Parathyroid adenoma (tissue), 2 donors: Measurements from ENCODE around the gene CDH11.

Source experiments
- H2AFZ ChIP-seq: fragments of 300-600 bp; sonication (generic); one replicate; pipeline ENCODE4 v1.7.0; 2017; ENCODE audit warnings: antibody characterized with exemption, mild to moderate bottlenecking
- H3K27ac ChIP-seq: fragments of 300-600 bp; sonication (generic); one replicate; pipeline ENCODE4 v1.7.0; 2017
- H3K27me3 ChIP-seq: fragments of 300-600 bp; sonication (generic); one replicate; pipeline ENCODE4 v1.7.0; 2017; ENCODE audit warnings: low read length; ENCODE audit not compliant: control insufficient read depth, insufficient read depth
- H3K36me3 ChIP-seq: fragments of 300-600 bp; sonication (generic); one replicate; pipeline ENCODE4 v1.7.0; 2017; ENCODE audit warnings: low read length; ENCODE audit not compliant: control insufficient read depth, insufficient read depth
- H3K4me1 ChIP-seq: fragments of 300-600 bp; sonication (generic); one replicate; pipeline ENCODE4 v1.7.0; 2017; ENCODE audit warnings: control low read depth
- H3K4me2 ChIP-seq: fragments of 300-600 bp; sonication (generic); one replicate; pipeline ENCODE4 v1.7.0; 2017; ENCODE audit warnings: low read length
- H3K4me3 ChIP-seq: fragments of 300-600 bp; sonication (generic); one replicate; pipeline ENCODE4 v1.7.0; 2017; ENCODE audit warnings: low read depth, low read length
- H3K79me2 ChIP-seq: fragments of 300-600 bp; sonication (generic); one replicate; pipeline ENCODE4 v1.7.0; 2017; ENCODE audit warnings: control low read depth
- H3K9ac ChIP-seq: fragments of 300-600 bp; sonication (generic); one replicate; pipeline ENCODE4 v1.7.0; 2017; ENCODE audit warnings: mild to moderate bottlenecking
- H3K9me3 ChIP-seq: fragments of 300-600 bp; sonication (generic); one replicate; pipeline ENCODE4 v1.7.0; 2017; ENCODE audit warnings: low read length; ENCODE audit not compliant: control insufficient read depth
- CTCF ChIP-seq: fragments of 300-600 bp; sonication (generic); IDR thresholded peaks from one replicate; pipeline ENCODE4 v1.7.0; 2017; ENCODE audit warnings: antibody characterized with exemption, mild to moderate bottlenecking
- donor health status: primary hyperparathyroidism.

The CDH11 gene

GRCh38 chr16:64974381-64974780 lies 147.5 kb downstream of the CDH11 start:
- Histone ChIP-seq H3K9me3 (no peaks in the 10 kb centered on the region), H3K4me2 (no peak overlapping the region), H3K4me3 (no peak overlapping the region), H3K27ac (no peak overlapping the region), H3K79me2 (no peaks in the 10 kb centered on the region), H2AFZ (no peak overlapping the region), H3K27me3 (no peaks in the 10 kb centered on the region), H3K36me3 (no peaks in the 10 kb centered on the region), H3K9ac (no peak overlapping the region), H3K4me1 (no peaks in the 10 kb centered on the region)
- no peak for TF ChIP-seq CTCF

DNA sequence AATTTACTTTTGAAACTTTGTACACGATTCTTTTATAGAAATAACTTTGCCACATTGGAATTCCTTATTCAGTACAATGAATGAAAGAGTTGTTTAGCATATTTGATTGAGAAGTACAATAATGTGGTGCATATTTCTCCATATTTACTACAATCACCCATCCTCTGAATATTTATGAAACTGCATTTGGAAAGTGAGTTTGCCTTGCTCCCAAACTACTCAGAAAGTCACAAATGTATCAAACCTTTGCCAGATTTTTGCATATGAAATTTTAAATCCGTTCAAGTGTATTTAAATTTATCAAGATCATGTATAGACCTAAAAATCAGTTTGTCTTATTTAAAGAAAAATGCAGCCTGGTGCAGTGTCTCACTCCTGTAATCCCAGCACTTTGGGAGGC lies 148.7 kb downstream of the CDH11 start:
- H3K9me3 ChIP-seq: no peaks in the 10 kb centered on the region
- TF ChIP-seq CTCF: no peak
- H3K4me2 ChIP-seq: no peak overlapping the region
- H2AFZ ChIP-seq: no peak overlapping the region
- H3K27ac ChIP-seq: no peak overlapping the region
- no peak overlapping the region for H3K9ac ChIP-seq
- no peaks in the 10 kb centered on the region for H3K36me3 ChIP-seq
- H3K4me3 ChIP-seq: no peak overlapping the region
- no peaks in the 10 kb centered on the region for H3K27me3 ChIP-seq
- H3K4me1 ChIP-seq: no peaks in the 10 kb centered on the region
- H3K79me2 ChIP-seq: no peaks in the 10 kb centered on the region

GRCh38 chr16:64971171-64971570 lies 150.7 kb downstream of the CDH11 start:
- H3K4me3 ChIP-seq: no peak overlapping the region
- no peak overlapping the region for H3K27ac ChIP-seq
- H3K27me3 ChIP-seq: no peaks in the 10 kb centered on the region
- H2AFZ ChIP-seq: no peak overlapping the region
- H3K36me3 ChIP-seq: no peaks in the 10 kb centered on the region
- TF ChIP-seq CTCF: no peak
- H3K4me1 ChIP-seq: no peaks in the 10 kb centered on the region
- H3K79me2 ChIP-seq: no peaks in the 10 kb centered on the region
- H3K9me3 ChIP-seq: no peaks in the 10 kb centered on the region
- no peak overlapping the region for H3K4me2 ChIP-seq
- H3K9ac ChIP-seq: no peak overlapping the region

DNA sequence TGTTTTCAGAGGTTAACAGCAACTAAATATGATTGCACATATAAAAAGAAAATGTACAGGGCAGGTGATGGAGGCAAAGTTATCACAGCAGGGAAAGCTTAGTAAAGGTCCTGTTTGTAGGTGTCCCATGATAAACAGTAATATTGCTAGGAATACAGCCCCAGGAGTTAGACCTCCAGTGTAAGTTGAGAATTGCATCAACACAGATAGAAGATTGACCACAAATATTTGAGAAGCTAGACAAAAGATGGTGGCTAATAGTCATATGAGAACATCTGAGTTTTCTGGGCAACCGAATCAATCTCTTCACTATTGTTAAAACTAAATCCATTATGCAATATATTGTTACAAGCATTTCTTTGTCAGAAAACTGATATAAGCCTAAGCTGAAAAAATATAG lies 152.6 kb downstream of the CDH11 start:
- TF ChIP-seq CTCF: no peak
- Histone ChIP-seq H3K4me2 (no peak overlapping the region), H3K79me2 (no peaks in the 10 kb centered on the region), H3K27ac (no peak overlapping the region), H3K27me3 (no peaks in the 10 kb centered on the region), H3K4me1 (no peaks in the 10 kb centered on the region), H3K4me3 (no peak overlapping the region), H3K9me3 (no peaks in the 10 kb centered on the region), H3K36me3 (no peaks in the 10 kb centered on the region), H3K9ac (no peak overlapping the region), H2AFZ (no peak overlapping the region)

GRCh38 chr16:64968539-64968938 lies 153.3 kb downstream of the CDH11 start:
- no peaks in the 10 kb centered on the region for H3K36me3 ChIP-seq
- TF ChIP-seq CTCF: no peak
- no peaks in the 10 kb centered on the region for H3K79me2 ChIP-seq
- H2AFZ ChIP-seq: no peak overlapping the region
- no peak overlapping the region for H3K27ac ChIP-seq
- H3K9me3 ChIP-seq: no peaks in the 10 kb centered on the region
- no peak overlapping the region for H3K9ac ChIP-seq
- H3K4me3 ChIP-seq: no peak overlapping the region
- no peaks in the 10 kb centered on the region for H3K4me1 ChIP-seq
- H3K4me2 ChIP-seq: no peak overlapping the region
- no peaks in the 10 kb centered on the region for H3K27me3 ChIP-seq
